Right lobe of liver (tissue), 6 donors: ENCODE data around the gene OR51D1. TPM values are rescaled to one million over a fixed set of nuclear protein-coding genes. Genes with fewer than 3 reads are reported as not detected.

ENCODE experiments used
- ATAC-seq, 4 donors: fragments of 200-7000 bp; cut with Tn5 transposase; one replicate each; pipeline ENCODE4 v1.9.1; 2020; ENCODE audit warnings: mild to moderate bottlenecking in 4 of 4, moderate library complexity in 4 of 4
- DNase-seq, 3 donors: peaks; one replicate each; pipeline ENCODE4 v3.0.0-alpha.2; 2020
- H3K27ac ChIP-seq, 3 donors: fragments of 200-600 bp; one replicate each; pipeline ENCODE4 v1.8.0; 2022
- H3K27me3 ChIP-seq, 2 donors: fragments of 200-600 bp; one replicate each; pipeline ENCODE4 v1.8.0; 2022
- H3K36me3 ChIP-seq, 4 donors: fragments of 200-600 bp; sonication (generic) in 1 of 4; one replicate each; pipeline versions ENCODE4 v1.5.1 to v1.8.0; 2017 to 2022; ENCODE audit warnings: control low read depth in 1 of 4
- H3K4me1 ChIP-seq, 4 donors: fragments of 200-600 bp; sonication (generic) in 1 of 4; one replicate each; pipeline versions ENCODE4 v1.5.1 to v1.8.0; 2017 to 2022; ENCODE audit warnings: control low read depth in 1 of 4
- H3K4me3 ChIP-seq, 3 donors: fragments of 200-600 bp; one replicate each; pipeline ENCODE4 v1.8.0; 2022
- H3K9me3 ChIP-seq, 4 donors: fragments of 200-600 bp; sonication (generic) in 1 of 4; one replicate each; pipeline versions ENCODE4 v1.5.1 to v1.8.0; 2017 to 2022; ENCODE audit warnings: control low read depth in 1 of 4
- CTCF ChIP-seq, 4 donors: fragments of 200-600 bp in 3 of 4; fragments of 450-650 bp in 1 of 4; IDR thresholded peaks; one replicate each; pipeline versions ENCODE4 v1.5.1 to v1.8.0; 2016 to 2022; ENCODE audit warnings: antibody characterized with exemption in 4 of 4, mild to moderate bottlenecking in 2 of 4
- POLR2A ChIP-seq: fragments of 450-650 bp; IDR thresholded peaks from one replicate; pipeline ENCODE4 v1.6.1; 2017; ENCODE audit warnings: antibody characterized with exemption, mild to moderate bottlenecking
- WGBS: methylation state at CpG from one replicate; pipeline ENCODE4 v1.1.6; 2018; ENCODE audit warnings: low coverage, low lambda C conversion rate; ENCODE audit not compliant: insufficient coverage; ENCODE audit errors: missing lambda C conversion rate; 5-methylcytosine and 5-hydroxymethylcytosine counted together
- intact Hi-C, 2 donors: fragments of 100-400 bp; cut with DNase I; formaldehyde crosslinking; loops; one replicate each; pipeline versions ENCODE4 v1.11.2 to v1.14.1; 2022
- total RNA-seq, 6 experiments: library from RNA; depleted of rRNA in 2 of 6; stranded (reverse); fragments of >200 nt in 2 of 6; fragmentation: NEBNext Ultra II Directional in 3 of 6; extraction: Animal tissue kit (Norgen Biotek cat#: 25700) in 3 of 6; gene quantifications; one replicate each; pipeline versions ENCODE4 v1.1.0 to v1.2.4, GENCODE V29; 2016 to 2023
- donor health status: DM: no; HTN: yes; CAD: no.
- donor health status: DM: no; HTN: no; CAD: no.
- donor health status: DM: no; HTN: no; CAD: no.
- donor health status: DM: no; HTN: yes; CAD: no.
- donor health status: DM: no; HTN: yes; CAD: no.

Gene OR51D1
- total RNA-seq, 6 experiments from 2014 or later = not detected

- WGBS = 60% methylated on average over 1 of the region's 2 CpGs
- no peak for ATAC-seq
- peaks cover 0 to 6% (median 0%) of the 10 kb centered on the region in 4 donors for H3K4me1 ChIP-seq
Observed at GRCh38 chr11:4611986-4612385, 25.3 kb upstream of the OR51D1 start.

GRCh38 chr11:4615856-4616444, 21.3 kb upstream of the OR51D1 start:
- intact Hi-C loops = no loop called here
- H3K27me3 ChIP-seq = no peaks in the 10 kb centered on the region
- ATAC-seq = no peak
- no peak overlapping the region for H3K27ac ChIP-seq
- no peak overlapping the region for H3K4me3 ChIP-seq
- H3K36me3 ChIP-seq = no peaks in the 10 kb centered on the region
- H3K4me1 ChIP-seq = no peaks in the 10 kb centered on the region
- DNase-seq = no peak
- H3K9me3 ChIP-seq = no peaks in the 10 kb centered on the region
- TF ChIP-seq POLR2A (no peak), CTCF (IDR thresholded peaks at IDR 0.05) (no peak)

More at GRCh38 chr11:4611986-4612385, 25.3 kb upstream of the OR51D1 start:
- Histone ChIP-seq H3K27me3 (no peaks in the 10 kb centered on the region), H3K36me3 (no peaks in the 10 kb centered on the region), H3K4me3 (no peak overlapping the region), H3K27ac (no peak overlapping the region), H3K9me3 (no peaks in the 10 kb centered on the region)
- no peak for TF ChIP-seq CTCF (IDR thresholded peaks at IDR 0.05)
- no peak for TF ChIP-seq POLR2A
- DNase-seq = no peak
- intact Hi-C loops = no loop called here

GRCh38 chr11:4619514-4619913, 17.8 kb upstream of the OR51D1 start:
- Histone ChIP-seq H3K36me3 (no peaks in the 10 kb centered on the region), H3K27ac (no peak overlapping the region), H3K9me3 (no peaks in the 10 kb centered on the region), H3K4me3 (no peak overlapping the region), H3K4me1 (no peaks in the 10 kb centered on the region), H3K27me3 (no peaks in the 10 kb centered on the region)
- TF ChIP-seq POLR2A (no peak), CTCF (IDR thresholded peaks at IDR 0.05) (no peak)
- ATAC-seq (no peak), DNase-seq (no peak)
- WGBS = 54% methylated on average over 9 of the region's 9 CpGs
- intact Hi-C loops = no loop called here

GRCh38 chr11:4626207-4627099, 10.8 kb upstream of the OR51D1 start:
- Histone ChIP-seq H3K27ac (no peak overlapping the region), H3K4me1 (no peaks in the 10 kb centered on the region), H3K4me3 (no peak overlapping the region), H3K9me3 (no peaks in the 10 kb centered on the region), H3K27me3 (no peaks in the 10 kb centered on the region), H3K36me3 (no peaks in the 10 kb centered on the region)
- ATAC-seq (peak; percentile 69 to 79 (median 76)), DNase-seq (peak in 2 of 3 donors; percentile 27 to 54)
- intact Hi-C loops = no loop called here
- 41% methylated on average over 15 of the region's 15 CpGs for WGBS
- TF ChIP-seq CTCF (IDR thresholded peaks at IDR 0.05) (peak; percentile 43 to 62 (median 48)), POLR2A (no peak)
